Caco-2 (cell line): Measurements from ENCODE around the gene G6PD. TPM values are rescaled to one million over a fixed set of nuclear protein-coding genes. Genes with fewer than 3 reads are reported as not detected.

Experiments
- BruUV-seq: library from RNA; stranded (reverse); fragments of 400-500 nt; replicated peaks from 2 replicates; lab custom pipeline; 2021; lab: Mats Ljungman, UMichigan
- CTCF ChIA-PET: fragments of 300-600 bp; sonication (Branson Sonifier 250); formaldehyde crosslinking; loops from one replicate; lab custom pipeline; 2022; ENCODE audit warnings: antibody characterized with exemption; lab: Charles Lee
- POLR2A ChIA-PET: fragments of 300-600 bp; sonication (Branson Sonifier 250); formaldehyde crosslinking; loops from one replicate; lab custom pipeline; 2022; ENCODE audit warnings: antibody characterized with exemption; lab: Charles Lee
- DNase-seq, 2 experiments: peaks; one replicate each; pipeline versions ENCODE4 v3.0.0 to v3.0.0-alpha.2; 2020 to 2022
- H3K27me3 ChIP-seq: replicated peaks from 2 replicates; pipeline ENCODE4 v1.6.0; 2011; ENCODE audit warnings: low read length; ENCODE audit not compliant: control insufficient read depth, insufficient read depth
- H3K36me3 ChIP-seq: 2 replicates; pipeline ENCODE4 v1.5.1; 2011; ENCODE audit warnings: low read length; ENCODE audit not compliant: control insufficient read depth, insufficient read depth
- H3K4me1 ChIP-seq: fragments of 250-450 bp; sonication (Bioruptor Pico); 2 replicates; pipeline ENCODE4 v1.5.1; 2020; ENCODE audit warnings: mild to moderate bottlenecking
- H3K4me3 ChIP-seq: 2 replicates; pipeline ENCODE4 v1.5.1; 2011; ENCODE audit warnings: low read depth, mild to moderate bottlenecking, control low read depth, low read length
- H3K9me3 ChIP-seq: fragments of 250-450 bp; sonication (Bioruptor Pico); 2 replicates; pipeline ENCODE4 v1.5.1; 2020; ENCODE audit warnings: mild to moderate bottlenecking, moderate library complexity
- H3K27ac Mint-ChIP-seq: one replicate; pipeline ENCODE4 v1.8.0; 2022; ENCODE audit warnings: mixed read lengths; ENCODE audit not compliant: unreplicated experiment
- H3K27me3 Mint-ChIP-seq: one replicate; pipeline ENCODE4 v1.8.0; 2022; ENCODE audit warnings: mixed read lengths; ENCODE audit not compliant: insufficient read depth, unreplicated experiment
- H3K36me3 Mint-ChIP-seq: one replicate; pipeline ENCODE4 v1.8.0; 2022; ENCODE audit warnings: mild to moderate bottlenecking, mixed read lengths; ENCODE audit not compliant: insufficient read depth, unreplicated experiment
- H3K4me1 Mint-ChIP-seq: one replicate; pipeline ENCODE4 v1.8.0; 2022; ENCODE audit warnings: low read depth, mixed read lengths; ENCODE audit not compliant: unreplicated experiment
- H3K4me3 Mint-ChIP-seq: one replicate; pipeline ENCODE4 v1.8.0; 2022; ENCODE audit warnings: mild to moderate bottlenecking, moderate library complexity, mixed read lengths; ENCODE audit not compliant: unreplicated experiment
- H3K9me3 Mint-ChIP-seq: one replicate; pipeline ENCODE4 v1.8.0; 2022; ENCODE audit warnings: mixed read lengths; ENCODE audit not compliant: unreplicated experiment
- CTCF ChIP-seq, 2 experiments: fragments of 200-600 bp in 1 of 2; IDR thresholded peaks; 1 replicate in 1 of 2; 2 replicates in 1 of 2; pipeline versions ENCODE4 v1.5.1 to v1.8.0; 2011 to 2022; ENCODE audit warnings: antibody characterized with exemption in 1 of 2, control low read depth in 1 of 2, inconsistent platforms in 1 of 2, low read depth in 1 of 2, low read length in 1 of 2, mild to moderate bottlenecking in 1 of 2, moderate library complexity in 1 of 2; ENCODE audit not compliant: insufficient read depth in 1 of 2, severe bottlenecking in 1 of 2, unreplicated experiment in 1 of 2
- intact Hi-C: fragments of 100-400 bp; cut with micrococcal nuclease; formaldehyde crosslinking; loops from one replicate; pipeline ENCODE4 v1.10.0; 2022; ENCODE audit not compliant: unreplicated experiment
- total RNA-seq: library from RNA; stranded (reverse); gene quantifications from 2 replicates; pipeline ENCODE4 v1.2.3, GENCODE V29; 2022

Gene G6PD
- total RNA-seq, 1 experiment from 2014 or later, result 103 TPM

GRCh38 chrX:154511761-154512160 is 34.9 kb downstream of the G6PD start:
- TF ChIP-seq CTCF (IDR thresholded peaks at IDR 0.05; ENCODE audit: insufficient read depth in 1 of 2, low read depth in 1 of 2, low read length in 1 of 2, severe bottlenecking in 1 of 2, unreplicated experiment in 1 of 2), result no peak
- Mint-ChIP-seq H3K27ac (no peak overlapping the region), H3K9me3 (no peaks in the 10 kb centered on the region), H3K4me1 (no peaks in the 10 kb centered on the region), H3K4me3 (no peak overlapping the region), H3K36me3 (peaks cover 10% of the 10 kb centered on the region), H3K27me3 (no peaks in the 10 kb centered on the region)
- H3K4me1 ChIP-seq, result no peaks in the 10 kb centered on the region
- intact Hi-C loops, result no loop called here
- no peaks in the 10 kb centered on the region for H3K9me3 ChIP-seq
- DNase-seq, result no peak
- CTCF ChIA-PET, result no interaction called here
- H3K27me3 ChIP-seq, result no peaks in the 10 kb centered on the region
- BruUV-seq, result no TSS peak
- POLR2A ChIA-PET, result no interaction called here
- no peaks in the 10 kb centered on the region for H3K36me3 ChIP-seq
- H3K4me3 ChIP-seq, result no peak overlapping the region

DNA sequence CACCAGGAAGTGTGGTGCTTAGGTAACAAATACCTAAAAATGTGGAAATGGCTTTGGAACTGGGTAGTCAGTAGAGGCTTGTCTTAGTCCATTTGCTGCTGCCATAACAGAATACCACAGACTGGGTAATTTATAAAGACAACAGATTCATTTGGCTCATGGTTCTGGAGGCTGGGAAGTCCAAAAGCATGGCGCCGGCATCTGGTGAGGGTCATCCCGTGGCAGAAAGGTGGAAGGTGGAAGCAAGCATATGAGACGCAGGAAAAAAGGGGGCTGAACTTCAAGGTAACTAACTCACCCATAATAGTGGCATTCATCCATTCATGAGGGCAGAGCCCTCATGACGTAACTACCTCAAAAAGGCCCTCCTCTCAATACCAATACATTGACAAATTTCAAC is 37.2 kb downstream of the G6PD start:
- Histone ChIP-seq H3K9me3 (no peaks in the 10 kb centered on the region), H3K36me3 (no peaks in the 10 kb centered on the region), H3K4me1 (no peaks in the 10 kb centered on the region), H3K4me3 (no peak overlapping the region), H3K27me3 (no peaks in the 10 kb centered on the region)
- Mint-ChIP-seq H3K4me3 (no peak overlapping the region), H3K27me3 (no peaks in the 10 kb centered on the region), H3K4me1 (no peaks in the 10 kb centered on the region), H3K9me3 (no peaks in the 10 kb centered on the region), H3K27ac (no peak overlapping the region), H3K36me3 (peaks cover 5% of the 10 kb centered on the region)
- ChIA-PET POLR2A (no interaction called here), CTCF (no interaction called here)
- no peak for TF ChIP-seq CTCF (IDR thresholded peaks at IDR 0.05; ENCODE audit: insufficient read depth in 1 of 2, low read depth in 1 of 2, low read length in 1 of 2, severe bottlenecking in 1 of 2, unreplicated experiment in 1 of 2)
- no TSS peak for BruUV-seq
- intact Hi-C loops, result no loop called here
- DNase-seq, result no peak

DNA sequence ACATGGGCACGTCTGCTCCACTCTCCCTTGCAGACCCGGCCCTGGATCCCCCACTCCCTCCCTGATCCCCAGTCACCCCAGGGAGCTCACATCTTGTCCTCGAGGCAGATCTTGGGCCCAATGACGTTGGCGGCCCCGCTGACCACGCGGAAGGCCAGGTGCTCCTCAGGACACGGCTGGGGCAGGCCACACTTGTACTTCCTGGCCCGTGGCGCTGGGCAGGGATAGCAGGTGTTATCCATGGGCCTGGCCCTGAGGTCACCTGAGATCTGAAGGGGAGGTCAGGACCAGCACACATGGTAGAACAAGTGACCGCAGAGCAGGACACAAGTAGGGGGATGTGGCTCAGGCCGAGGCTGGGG is 38.3 kb downstream of the G6PD start:
- Mint-ChIP-seq H3K9me3 (no peaks in the 10 kb centered on the region), H3K27me3 (no peaks in the 10 kb centered on the region), H3K4me3 (no peak overlapping the region), H3K4me1 (no peaks in the 10 kb centered on the region), H3K27ac (no peak overlapping the region), H3K36me3 (peaks cover 5% of the 10 kb centered on the region)
- H3K4me1 ChIP-seq, result no peaks in the 10 kb centered on the region
- H3K27me3 ChIP-seq, result no peaks in the 10 kb centered on the region
- no peak for TF ChIP-seq CTCF (IDR thresholded peaks at IDR 0.05; ENCODE audit: insufficient read depth in 1 of 2, low read depth in 1 of 2, low read length in 1 of 2, severe bottlenecking in 1 of 2, unreplicated experiment in 1 of 2)
- H3K9me3 ChIP-seq, result no peaks in the 10 kb centered on the region
- no peak overlapping the region for H3K4me3 ChIP-seq
- H3K36me3 ChIP-seq, result no peaks in the 10 kb centered on the region
- POLR2A ChIA-PET, result no interaction called here
- CTCF ChIA-PET, result no interaction called here
- no TSS peak for BruUV-seq
- DNase-seq, result no peak
- intact Hi-C loops, result no loop called here
